Umbilical cord (tissue), 1 donor: ENCODE results near the gene DNASE1L1. TPM values are rescaled to one million over a fixed set of nuclear protein-coding genes. Genes with fewer than 3 reads are reported as not detected.

Source experiments
- total RNA-seq: library from RNA; depleted of rRNA; stranded (reverse); fragments of >200 nt; gene quantifications from one replicate; pipeline ENCODE4 v1.2.3, GENCODE V29; 2014; ENCODE audit warnings: low replicate concordance; ENCODE audit not compliant: insufficient read depth

Gene DNASE1L1
- total RNA-seq, 1 donor from 2014 or later, result 27.7 TPM

Other genes with a start within 250 kb of the DNASE1L1 start
- gene OPN1MW, start 226.7 kb downstream of the DNASE1L1 start, total RNA-seq, result not detected
- gene OPN1MW2, start 189.5 kb downstream of the DNASE1L1 start, total RNA-seq, result not detected
- not detected for gene OPN1MW3, start 151.7 kb downstream of the DNASE1L1 start, total RNA-seq
- not detected for gene TEX28, start 114.1 kb downstream of the DNASE1L1 start, total RNA-seq
- gene TKTL1, start 113.5 kb downstream of the DNASE1L1 start, total RNA-seq, result 22.4 TPM
- gene FLNA, start 34.6 kb downstream of the DNASE1L1 start, total RNA-seq, result 4,615 TPM
- 22.9 TPM for gene EMD, start 30.0 kb downstream of the DNASE1L1 start, total RNA-seq
- gene RPL10, start 10.9 kb downstream of the DNASE1L1 start, total RNA-seq, result 2,985 TPM
- gene TAFAZZIN, start 2.3 kb upstream of the DNASE1L1 start, total RNA-seq, result 33.7 TPM
- 31.5 TPM for gene ATP6AP1, start 19.4 kb upstream of the DNASE1L1 start, total RNA-seq
- gene GDI1, start 27.9 kb upstream of the DNASE1L1 start, total RNA-seq, result 55.4 TPM
- gene FAM50A, start 34.9 kb upstream of the DNASE1L1 start, total RNA-seq, result 19.3 TPM
- 10.1 TPM for gene PLXNA3, start 49.0 kb upstream of the DNASE1L1 start, total RNA-seq
- gene LAGE3, start 70.0 kb upstream of the DNASE1L1 start, total RNA-seq, result 14.9 TPM
- gene UBL4A, start 77.4 kb upstream of the DNASE1L1 start, total RNA-seq, result 15.2 TPM
- 10.4 TPM for gene SLC10A3, start 81.4 kb upstream of the DNASE1L1 start, total RNA-seq
- gene FAM3A, start 107.0 kb upstream of the DNASE1L1 start, total RNA-seq, result 33.2 TPM
- 12.3 TPM for gene G6PD, start 137.6 kb upstream of the DNASE1L1 start, total RNA-seq
- gene IKBKG, start 138.4 kb upstream of the DNASE1L1 start, total RNA-seq, result 4.8 TPM
- gene CTAG1A, start 175.9 kb upstream of the DNASE1L1 start, total RNA-seq, result not detected
- gene CTAG1B, start 210.0 kb upstream of the DNASE1L1 start, total RNA-seq, result not detected
- gene CTAG2, start 244.3 kb upstream of the DNASE1L1 start, total RNA-seq, result not detected